ENCODE data around the gene STX5.
"Not testable (repeated sequence)": the region's sequence is repeated elsewhere in the genome, so short reads cannot be mapped to it uniquely, and the experiment has no call there.

STX5 gene

GRCh38 chr11:62854013-62854824 lies 22.4 kb upstream of the STX5 start:
- no peak for DNase-seq

- DNase-seq, result no peak
These were observed 21.6 kb upstream of the STX5 start for GRCh38 chr11:62853279-62853965.

GRCh38 chr11:62852523-62853188 lies 20.8 kb upstream of the STX5 start:
- no peak for DNase-seq

- DNase-seq, result no peak
These were observed 20.1 kb upstream of the STX5 start for GRCh38 chr11:62851807-62852522.

- no peak for DNase-seq
These were observed 19.3 kb upstream of the STX5 start for GRCh38 chr11:62850911-62851806.

GRCh38 chr11:62847767-62848314 lies 16.0 kb upstream of the STX5 start:
- no peak for DNase-seq

- no peak for DNase-seq
These were observed 14.3 kb upstream of the STX5 start for GRCh38 chr11:62846177-62846576.

GRCh38 chr11:62844154-62844553 lies 12.3 kb upstream of the STX5 start:
- DNase-seq, result no peak

- no peak for DNase-seq
These were observed 11.6 kb upstream of the STX5 start for GRCh38 chr11:62843466-62843865.

- DNase-seq, result not testable (repeated sequence)
These were observed 11.0 kb upstream of the STX5 start for GRCh38 chr11:62842891-62843290.

GRCh38 chr11:62842171-62842741 lies 10.4 kb upstream of the STX5 start:
- no peak for DNase-seq

GRCh38 chr11:62841361-62842170 lies 9.7 kb upstream of the STX5 start:
- DNase-seq, result peak; percentile 100

GRCh38 chr11:62840721-62841360 lies 9.0 kb upstream of the STX5 start:
- DNase-seq, result not testable (repeated sequence)

GRCh38 chr11:62839050-62839945 lies 7.4 kb upstream of the STX5 start, which contains the start of gene WDR74:
Gene WDR74 (minus strand): TSS chr11:62839590. CDS start chr11:62839570, 20 bp downstream.
- peak; percentile 72 for DNase-seq

- DNase-seq, result no peak
These were observed 3.5 kb upstream of the STX5 start for GRCh38 chr11:62835336-62835735.

- no peak for DNase-seq
These were observed 734 bp upstream of the STX5 start, which contains the start of gene TEX54 for GRCh38 chr11:62832336-62833234. Gene TEX54 (minus strand): TSS chr11:62832841.

- no peak for DNase-seq
These were observed 839 bp downstream of the STX5 start for GRCh38 chr11:62830904-62831519.

Data from kidney glomerular epithelial cell (primary cell).